GM19455 (cell line): ENCODE measurements around the gene ATF5.

Experiments used
- ATAC-seq: cut with Tn5 transposase; IDR thresholded peaks from one replicate; pipeline ENCODE4 v1.9.1; 2021; ENCODE audit not compliant: unreplicated experiment

ATF5 gene

GRCh38 chr19:49894011-49894664, 34.9 kb upstream of the ATF5 start:
- no peak for ATAC-seq

- no peak for ATAC-seq
Observed at GRCh38 chr19:49894879-49895565, 34.0 kb upstream of the ATF5 start.

- no peak for ATAC-seq
Observed at GRCh38 chr19:49895566-49896297, 33.3 kb upstream of the ATF5 start.

DNA sequence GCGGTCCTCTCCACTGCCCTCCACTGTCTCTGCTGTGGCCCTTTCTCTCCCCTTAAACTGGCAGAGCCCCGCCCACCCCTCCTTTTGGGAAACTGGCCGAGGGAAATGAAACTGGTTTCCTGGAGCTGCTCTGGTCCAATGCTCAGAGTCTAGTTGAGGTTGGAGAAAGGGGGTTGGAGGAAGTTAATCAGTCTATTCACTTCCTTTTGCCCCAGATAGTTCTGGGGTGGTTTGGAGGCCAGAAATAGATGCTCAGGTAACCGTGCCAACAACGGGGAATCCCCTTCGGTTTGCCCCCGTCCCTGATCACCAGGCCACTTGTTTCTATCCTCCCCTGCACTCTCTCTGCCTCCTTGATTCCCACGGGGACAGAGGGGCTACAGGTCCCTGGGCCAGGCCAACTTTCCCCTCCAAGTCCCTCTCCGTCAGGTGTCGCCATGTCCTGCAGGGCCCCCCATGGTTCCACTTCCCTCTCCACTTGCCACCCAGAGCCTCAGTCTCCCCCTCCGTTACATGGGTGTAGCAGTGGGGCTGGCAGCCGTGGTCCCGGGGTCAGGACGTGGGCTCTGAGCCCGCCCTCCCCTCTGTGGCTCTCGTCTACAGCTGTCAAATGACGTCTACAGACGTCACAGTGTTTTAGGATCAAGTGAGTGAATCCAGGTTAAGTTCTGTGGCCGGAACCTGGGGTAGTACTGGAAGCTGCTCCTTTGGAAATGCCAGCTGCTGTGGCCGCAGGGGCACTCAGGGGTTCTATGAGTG, 32.0 kb upstream of the ATF5 start, which contains the start of gene IL4I1:
Gene IL4I1, minus strand, starts transcription at position 25 of the 759 bp plus-strand sequence. CDS start 727 bp downstream, outside the sequence.
- ATAC-seq, result no peak

DNA sequence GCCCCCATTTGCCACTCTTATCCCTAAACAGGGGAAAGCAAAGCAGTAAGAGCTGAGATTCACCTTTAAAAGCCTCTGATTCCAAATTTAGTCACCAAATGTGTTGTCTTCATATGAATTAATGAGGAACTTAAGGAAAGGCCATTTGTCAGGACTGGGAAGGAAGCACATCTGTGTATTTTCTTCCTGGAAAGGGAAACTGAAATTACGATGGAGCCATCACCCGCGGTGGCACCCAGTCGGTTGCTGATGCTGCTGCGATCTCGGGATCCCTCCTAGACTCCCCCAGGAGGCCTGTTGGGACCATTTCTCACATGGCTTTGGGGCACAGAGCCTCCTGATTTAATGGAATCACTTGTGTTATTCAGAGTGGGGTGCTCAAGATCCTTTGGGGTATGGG, 24.9 kb upstream of the ATF5 start:
- no peak for ATAC-seq

DNA sequence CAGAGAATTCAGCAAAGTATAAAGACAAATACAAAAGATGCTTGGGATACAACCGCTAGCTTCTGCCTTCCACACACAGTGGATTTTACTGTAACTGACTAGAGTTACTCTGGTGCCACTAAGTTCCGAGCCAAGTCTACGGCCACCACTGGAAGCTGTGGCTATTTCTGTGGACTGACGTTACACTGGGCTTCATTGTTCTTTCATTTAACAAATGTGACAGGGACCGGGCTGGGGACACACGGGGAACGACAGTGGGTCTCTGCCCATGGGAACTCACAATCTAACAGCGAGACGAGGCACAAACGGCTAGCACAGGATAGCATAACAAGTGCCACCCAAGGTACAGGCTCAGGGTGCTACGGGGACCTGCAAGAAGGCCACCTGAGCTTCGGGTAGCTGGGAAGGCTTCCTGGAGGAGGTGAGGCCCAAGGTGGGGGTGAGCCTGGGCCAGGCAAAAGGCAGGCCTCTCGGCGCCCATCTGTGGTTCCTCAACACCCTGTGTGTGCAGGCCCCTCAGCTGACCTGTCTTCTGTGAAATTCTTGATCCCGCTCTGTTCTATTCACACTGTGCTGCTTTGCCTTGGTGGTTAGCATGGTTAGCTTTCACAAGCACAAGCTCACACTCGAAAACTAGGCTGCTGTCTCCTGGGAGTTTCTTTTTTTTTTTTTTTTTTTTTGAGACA, 22.0 kb upstream of the ATF5 start:
- no peak for ATAC-seq

DNA sequence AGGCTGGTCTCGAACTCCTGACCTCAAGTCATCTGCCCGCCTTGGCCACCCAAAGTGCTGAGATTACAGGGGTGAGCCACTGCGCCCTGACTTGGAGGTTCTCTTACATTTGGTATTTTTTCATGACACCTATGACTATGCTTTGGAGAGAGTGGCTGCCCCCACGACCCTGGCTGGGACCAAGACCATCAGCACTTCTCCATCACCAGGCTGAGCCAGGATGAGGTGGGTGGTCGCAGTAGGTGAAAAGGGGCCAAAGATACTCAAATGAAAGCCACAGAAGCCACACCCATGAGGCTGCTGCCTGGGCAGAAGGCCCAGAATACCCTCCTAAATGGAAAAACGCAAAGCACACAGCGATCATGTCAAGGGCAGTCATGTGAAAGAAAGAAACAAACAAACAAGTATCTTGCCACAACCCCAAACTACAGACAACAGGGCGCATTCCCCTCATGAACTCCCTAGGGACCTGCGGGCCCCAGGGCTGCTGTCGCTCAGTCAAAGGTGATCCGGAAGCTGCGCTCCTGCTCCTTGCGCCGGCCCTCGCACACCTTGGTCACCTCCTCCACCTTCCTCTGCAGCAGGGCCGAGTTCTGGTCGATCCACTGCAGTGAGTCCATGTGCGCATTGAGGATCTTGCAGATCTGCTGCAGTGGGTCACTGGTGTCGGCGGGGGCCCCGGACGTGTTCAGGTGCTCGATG, 21.1 kb upstream of the ATF5 start:
- no peak for ATAC-seq

DNA sequence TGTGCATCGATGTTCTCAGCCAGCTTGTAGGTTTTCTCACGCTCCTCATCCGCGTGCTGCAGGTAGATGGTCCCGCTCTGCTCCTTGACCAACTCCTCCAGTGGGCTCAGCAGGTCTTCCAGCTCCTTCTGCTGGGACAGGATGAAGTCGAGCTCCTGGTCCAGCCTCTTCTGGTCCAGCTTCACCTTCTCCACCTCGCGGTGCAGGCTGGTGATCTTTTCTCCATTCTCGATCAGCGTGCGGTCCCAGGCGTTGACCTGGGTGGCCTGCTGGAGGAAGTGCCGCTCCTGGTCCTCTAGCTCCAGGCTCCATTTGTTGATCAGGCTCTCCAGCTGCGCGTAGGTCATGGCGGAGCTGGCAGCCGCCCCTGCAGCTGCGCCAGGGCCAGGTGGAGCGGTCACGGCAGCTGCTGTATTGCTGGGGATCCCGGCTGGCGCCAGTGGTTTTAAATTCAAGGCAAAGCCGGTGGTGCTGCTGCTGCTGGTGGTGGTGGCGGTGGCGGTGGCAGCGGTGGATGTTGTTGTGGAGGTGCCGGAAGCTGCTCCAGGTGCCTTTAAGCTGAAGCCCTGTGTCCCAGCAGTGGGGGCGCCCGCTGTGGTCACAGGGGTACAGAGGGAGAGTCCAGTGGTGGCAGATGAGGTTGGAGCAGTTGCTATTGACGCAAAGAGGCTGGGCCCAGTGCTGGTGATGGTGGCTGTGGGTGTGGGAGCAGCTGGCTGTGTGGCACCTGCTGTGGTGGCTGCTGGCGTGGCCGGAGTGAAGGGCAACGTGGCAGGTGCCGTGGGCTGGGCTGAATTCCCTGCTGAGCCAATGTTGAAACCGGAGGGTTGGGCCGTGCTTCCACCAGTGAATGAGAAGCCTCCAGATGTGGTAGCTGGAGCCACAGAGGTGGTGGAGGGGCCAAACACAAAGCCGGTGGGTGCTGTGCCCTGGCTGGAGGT, 20.3 kb upstream of the ATF5 start:
- no peak for ATAC-seq

- no peak for ATAC-seq
Observed at GRCh38 chr19:49910179-49910578, 18.8 kb upstream of the ATF5 start.

DNA sequence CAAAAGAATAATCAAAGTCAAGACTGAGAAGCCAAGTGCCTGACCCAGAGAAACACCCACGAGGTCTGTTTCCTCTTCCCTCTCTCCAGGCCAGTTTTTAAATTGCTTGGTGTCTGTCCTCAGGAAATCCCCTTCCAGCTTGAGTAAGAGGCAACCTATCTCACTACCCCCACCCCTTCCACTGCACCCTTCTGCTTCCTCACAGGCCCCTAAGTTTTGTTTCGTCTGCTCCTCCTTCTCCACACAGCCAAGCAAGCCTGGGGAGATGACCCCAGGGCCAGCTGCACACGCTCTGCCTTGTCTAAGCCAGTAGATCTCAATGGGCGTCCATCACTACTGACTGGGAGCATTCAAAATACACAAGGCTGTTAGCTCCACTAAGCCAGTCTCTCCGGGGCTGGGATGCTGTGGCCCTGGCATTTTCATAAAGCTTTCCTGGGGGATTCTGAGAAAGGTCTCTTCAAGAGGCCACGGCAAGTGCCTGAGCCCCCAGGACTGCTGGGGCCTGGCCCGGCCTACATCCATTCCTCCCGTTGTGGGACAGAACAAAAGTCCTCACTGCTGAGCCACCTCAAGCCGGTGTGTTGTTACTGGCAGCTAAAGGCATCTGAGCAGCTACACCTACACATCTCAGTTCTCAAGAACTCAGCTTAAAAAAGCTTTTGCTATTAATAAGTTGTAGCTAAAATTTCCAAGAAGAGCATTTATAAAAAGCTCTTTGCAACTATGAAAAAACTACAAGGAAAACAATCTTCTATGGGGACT, 17.4 kb upstream of the ATF5 start:
- ATAC-seq, result no peak

DNA sequence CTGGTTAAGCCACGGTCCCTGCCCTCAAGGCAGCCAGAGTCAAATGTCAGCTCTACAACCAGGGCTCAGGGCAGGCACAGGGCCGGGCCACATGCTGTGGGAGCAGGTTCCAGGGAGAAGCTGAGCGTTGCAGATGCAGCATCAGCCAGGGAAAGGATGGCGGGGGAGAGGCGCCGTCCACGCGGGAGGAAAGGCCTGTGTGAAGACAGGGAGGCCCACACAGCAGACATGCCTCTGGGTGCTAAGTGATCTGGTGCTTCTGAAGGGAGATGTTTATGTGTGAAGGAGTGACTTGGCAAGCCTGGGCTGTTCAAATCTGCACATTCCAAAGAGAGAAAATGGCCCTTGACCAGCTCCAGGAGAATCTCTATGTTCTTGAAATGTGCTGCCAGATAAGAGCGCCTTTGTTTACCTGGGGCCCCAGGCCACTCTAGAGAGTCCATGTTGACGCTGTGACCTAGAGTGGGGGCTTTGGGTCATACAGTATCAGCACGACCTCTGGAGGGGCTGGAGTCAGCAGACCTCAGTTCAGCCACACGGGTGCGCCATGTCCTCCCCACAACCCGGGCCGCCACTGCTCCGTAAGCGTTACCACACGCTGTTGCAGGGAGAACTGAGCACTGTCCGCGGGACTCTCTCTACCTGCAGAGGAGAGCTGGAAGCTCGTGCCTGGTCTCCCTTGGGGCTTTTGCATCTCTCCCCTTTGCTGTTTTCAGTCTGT, 15.9 kb upstream of the ATF5 start:
- no peak for ATAC-seq

DNA sequence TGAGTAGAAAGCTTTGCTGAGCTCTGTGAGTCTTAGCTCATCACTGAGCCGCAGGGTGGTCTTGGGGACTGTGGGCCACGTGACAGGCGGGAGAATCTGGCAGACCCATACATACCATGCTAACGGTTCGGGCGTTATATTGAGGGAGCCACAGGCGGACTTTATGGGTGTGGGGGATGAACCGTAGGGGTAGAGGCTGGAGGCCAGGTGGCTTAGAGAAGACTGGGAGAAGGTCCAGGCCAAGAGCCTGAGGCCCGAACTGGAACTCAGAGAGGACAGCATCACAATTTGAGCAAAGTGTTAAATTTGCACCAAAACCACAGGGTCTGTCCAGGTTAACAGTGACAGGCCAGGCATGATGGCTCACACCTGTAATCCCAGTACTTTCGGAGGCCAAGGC, 15.3 kb upstream of the ATF5 start:
- ATAC-seq, result no peak

- ATAC-seq, result no peak
Observed at GRCh38 chr19:49915271-49915670, 13.7 kb upstream of the ATF5 start.

DNA sequence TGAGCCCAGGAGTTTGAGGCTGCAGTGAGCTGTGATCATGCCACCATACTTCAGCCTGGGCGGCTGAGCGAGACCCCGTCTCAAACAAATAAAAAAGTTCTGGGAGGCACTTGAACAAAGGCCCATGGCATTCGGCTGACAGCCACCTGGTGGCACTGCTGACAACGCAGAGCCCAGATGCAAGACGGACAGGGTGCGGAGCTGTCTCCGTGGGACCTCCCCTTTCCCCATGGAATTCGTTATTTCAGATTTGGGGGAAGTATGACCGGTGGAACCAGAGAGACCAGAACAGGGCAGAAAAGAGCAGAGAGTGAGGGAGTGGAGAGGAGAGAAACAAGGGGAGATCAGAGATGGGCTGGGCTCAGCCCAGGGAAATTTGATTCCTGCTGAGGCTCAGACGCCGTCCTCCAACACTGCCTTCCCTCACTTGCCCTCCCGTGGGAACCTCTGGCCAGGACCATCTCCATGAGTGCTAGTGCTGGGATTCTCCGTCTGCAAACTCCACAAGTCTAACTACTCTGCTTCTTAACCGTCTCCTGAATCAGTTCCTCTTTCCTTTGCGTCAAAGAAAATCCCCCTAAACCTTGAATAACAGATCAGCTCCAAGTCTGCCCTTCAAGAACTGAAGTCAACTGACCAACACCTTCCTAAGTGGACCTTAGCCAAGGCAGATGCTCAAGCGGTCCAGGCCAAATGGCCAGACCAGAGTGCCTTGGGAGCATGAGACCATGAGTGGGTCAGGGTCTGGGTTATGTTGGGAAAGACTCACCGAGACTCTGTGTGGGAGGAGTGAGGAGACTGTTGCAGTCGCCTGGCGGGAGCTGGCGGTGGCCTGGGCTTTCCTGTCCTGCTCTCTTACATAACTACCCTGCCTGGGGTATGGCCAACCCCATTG, 11.9 kb upstream of the ATF5 start:
- ATAC-seq, result no peak

- ATAC-seq, result no peak
Observed at GRCh38 chr19:49918089-49918488, 10.9 kb upstream of the ATF5 start.

DNA sequence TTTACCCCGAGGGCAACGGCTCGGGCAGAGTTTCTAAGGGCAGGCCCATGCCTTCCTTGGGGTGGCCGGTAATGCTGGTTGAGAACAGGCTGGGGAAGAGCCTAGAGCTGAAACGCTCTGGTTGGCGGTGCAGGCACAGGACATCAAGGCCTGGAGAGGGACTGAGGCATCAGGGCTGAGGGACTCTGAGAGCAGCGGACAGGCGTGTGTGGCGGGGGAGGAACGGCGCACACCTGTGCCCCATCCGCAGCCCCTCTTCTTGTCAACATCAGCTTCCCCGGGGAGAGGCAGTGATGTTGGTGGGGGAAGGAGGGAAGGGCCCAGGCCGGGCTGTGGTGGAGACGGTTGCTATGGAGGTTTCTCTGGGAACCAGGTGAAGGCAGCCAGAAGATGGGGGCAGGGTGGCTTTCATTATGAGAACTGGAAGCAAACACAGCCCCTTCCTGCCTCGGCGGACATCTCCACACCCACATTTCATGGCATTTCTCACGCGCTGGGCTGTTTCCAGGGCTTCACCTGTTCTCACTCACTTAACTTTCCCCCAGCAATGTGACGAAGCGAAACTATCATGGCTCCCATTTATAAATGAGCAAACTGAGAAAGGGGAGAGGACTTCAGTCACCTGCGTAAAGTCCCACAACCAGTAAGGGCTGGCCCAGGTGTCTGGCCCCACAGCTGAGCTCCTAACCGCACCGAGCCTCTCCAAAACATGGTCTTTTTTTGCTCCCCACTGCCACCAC, 8.2 kb upstream of the ATF5 start:
- no peak for ATAC-seq
